GM12874 (cell line): ENCODE results near the gene AGAP1.

Source experiments
- TF ChIP-seq, protein P1 (sequence below): IDR thresholded peaks from 2 replicates; pipeline ENCODE4 v1.5.1; 2011; ENCODE audit warnings: low read depth, mild to moderate bottlenecking, control low read depth, low read length, moderate library complexity; ENCODE audit not compliant: insufficient read depth

The AGAP1 gene

DNA sequence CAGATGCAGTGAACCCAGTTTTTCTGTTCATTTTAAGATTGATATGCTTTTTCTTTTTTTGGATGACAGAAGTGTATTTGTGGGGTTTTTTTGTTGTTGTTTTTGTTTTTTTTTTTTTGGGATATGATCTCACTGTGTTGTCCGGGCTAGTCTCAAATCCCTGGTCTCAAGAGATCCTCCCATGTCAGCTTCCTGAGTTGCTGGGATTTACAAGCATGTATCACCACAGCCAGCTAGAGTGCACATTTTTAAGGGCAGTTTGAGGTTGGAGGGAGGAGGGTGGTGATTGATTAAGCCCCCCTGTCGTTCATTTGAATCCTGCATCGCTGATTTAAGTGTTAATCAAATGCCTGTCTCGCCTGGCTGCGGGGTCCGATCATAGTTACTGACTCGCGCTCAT, 485.2 kb downstream of the AGAP1 start:
- TF ChIP-seq, protein P1, sequence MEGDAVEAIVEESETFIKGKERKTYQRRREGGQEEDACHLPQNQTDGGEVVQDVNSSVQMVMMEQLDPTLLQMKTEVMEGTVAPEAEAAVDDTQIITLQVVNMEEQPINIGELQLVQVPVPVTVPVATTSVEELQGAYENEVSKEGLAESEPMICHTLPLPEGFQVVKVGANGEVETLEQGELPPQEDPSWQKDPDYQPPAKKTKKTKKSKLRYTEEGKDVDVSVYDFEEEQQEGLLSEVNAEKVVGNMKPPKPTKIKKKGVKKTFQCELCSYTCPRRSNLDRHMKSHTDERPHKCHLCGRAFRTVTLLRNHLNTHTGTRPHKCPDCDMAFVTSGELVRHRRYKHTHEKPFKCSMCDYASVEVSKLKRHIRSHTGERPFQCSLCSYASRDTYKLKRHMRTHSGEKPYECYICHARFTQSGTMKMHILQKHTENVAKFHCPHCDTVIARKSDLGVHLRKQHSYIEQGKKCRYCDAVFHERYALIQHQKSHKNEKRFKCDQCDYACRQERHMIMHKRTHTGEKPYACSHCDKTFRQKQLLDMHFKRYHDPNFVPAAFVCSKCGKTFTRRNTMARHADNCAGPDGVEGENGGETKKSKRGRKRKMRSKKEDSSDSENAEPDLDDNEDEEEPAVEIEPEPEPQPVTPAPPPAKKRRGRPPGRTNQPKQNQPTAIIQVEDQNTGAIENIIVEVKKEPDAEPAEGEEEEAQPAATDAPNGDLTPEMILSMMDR: no peak

DNA sequence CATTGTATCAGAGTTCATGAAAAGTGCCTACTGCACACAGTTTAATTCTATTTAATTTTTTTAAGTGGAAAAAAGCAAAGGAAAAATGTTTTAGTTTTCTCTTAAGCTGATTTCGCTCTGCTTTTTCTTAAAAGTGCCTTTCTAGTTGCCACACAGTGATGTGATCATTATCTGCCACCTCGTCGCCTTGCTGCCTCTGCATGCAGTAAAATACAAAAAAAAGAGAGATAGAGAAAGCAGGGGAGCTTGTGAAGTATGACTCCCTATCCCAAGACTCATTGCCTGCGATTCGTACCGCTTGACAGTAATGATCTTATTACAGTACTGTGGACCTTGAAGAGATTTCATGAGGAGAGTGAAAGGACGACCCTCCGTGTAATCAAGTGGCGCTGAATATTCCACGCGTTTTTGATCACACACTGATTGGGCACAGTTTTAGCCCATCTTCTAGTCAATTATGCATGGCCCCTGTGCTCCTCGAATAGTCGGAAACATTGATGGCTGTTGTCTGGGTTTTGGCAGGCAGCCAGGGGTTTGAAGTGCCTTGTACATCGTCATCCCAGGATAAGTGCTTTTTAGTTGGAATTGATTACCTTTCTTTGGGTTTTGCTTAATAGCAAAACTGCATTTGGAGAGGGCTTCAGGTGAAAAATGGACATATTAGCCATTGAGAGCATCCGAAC, 486.1 kb downstream of the AGAP1 start:
- TF ChIP-seq, protein P1: no peak

- TF ChIP-seq, protein P1: no peak
Observed at GRCh38 chr2:235981631-235982030, 487.8 kb downstream of the AGAP1 start.

- TF ChIP-seq, protein P1: no peak
Observed at GRCh38 chr2:235983016-235983415, 489.2 kb downstream of the AGAP1 start.

GRCh38 chr2:235984552-235984951, 490.7 kb downstream of the AGAP1 start:
- TF ChIP-seq, protein P1: no peak

GRCh38 chr2:235986361-235986760, 492.5 kb downstream of the AGAP1 start:
- TF ChIP-seq, protein P1: no peak

DNA sequence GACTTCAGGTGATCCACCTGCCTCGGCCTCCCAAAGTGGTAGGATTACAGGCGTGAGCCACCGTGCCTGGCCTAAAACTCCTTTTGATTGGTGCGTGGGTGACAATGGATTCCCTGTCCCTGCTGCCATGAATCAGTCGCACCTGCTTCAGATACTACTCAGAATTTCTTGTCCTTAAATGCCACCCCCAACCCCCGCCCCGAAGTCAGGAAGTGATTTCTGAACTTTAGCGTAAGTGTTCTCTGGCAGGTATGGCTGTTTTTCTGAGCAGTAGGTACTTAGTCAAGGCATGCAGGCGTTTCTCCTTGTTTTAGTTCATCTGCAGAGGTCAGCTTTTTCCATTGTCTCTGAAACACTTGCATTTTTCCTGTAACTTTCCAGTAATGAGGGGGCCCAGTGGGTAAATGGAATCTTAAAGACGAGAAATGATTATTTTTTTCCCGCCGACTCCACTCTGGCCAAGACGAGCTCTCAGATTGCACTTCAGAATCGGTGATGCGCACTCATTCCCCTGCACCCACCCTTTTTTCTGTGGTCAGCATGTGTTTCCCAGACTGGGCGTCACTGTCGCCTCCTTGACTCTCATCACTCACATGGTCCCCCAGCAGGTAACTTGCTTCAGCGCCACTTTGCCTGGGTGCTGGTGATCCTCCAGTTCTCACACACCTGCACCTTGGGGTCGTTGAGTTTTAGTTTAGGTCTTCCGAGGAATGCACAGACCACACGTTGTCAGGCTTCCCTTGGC, 494.6 kb downstream of the AGAP1 start:
- TF ChIP-seq, protein P1: no peak
